Astrocyte (in vitro differentiated cells and primary cell): Measurements from ENCODE around the gene PMM2. TPM values are rescaled to one million over a fixed set of nuclear protein-coding genes. Genes with fewer than 3 reads are reported as not detected.

Source experiments
- DNase-seq: peaks from one replicate; pipeline ENCODE4 v3.0.0-alpha.2; 2010; ENCODE audit warnings: low read depth
- FAIRE-seq: peaks from 2 replicates; lab custom pipeline; 2011; peaks lifted over from hg19 to GRCh38; lab: Jason Lieb, UNC
- H2AFZ ChIP-seq: 2 replicates; pipeline ENCODE4 v1.6.0; 2012; ENCODE audit warnings: low read depth, low read length, inconsistent platforms
- H3K27ac ChIP-seq: 2 replicates; pipeline ENCODE4 v1.5.1; 2011; ENCODE audit warnings: low read depth, low read length, inconsistent platforms
- H3K27me3 ChIP-seq: 2 replicates; pipeline ENCODE4 v1.6.0; 2011; ENCODE audit warnings: low read length, inconsistent platforms; ENCODE audit not compliant: insufficient read depth
- H3K36me3 ChIP-seq: 2 replicates; pipeline ENCODE4 v1.5.1; 2011; ENCODE audit warnings: low read length, inconsistent platforms; ENCODE audit not compliant: insufficient read depth
- H3K4me1 ChIP-seq: 2 replicates; pipeline ENCODE4 v1.5.1; 2011; ENCODE audit warnings: low read length, inconsistent platforms; ENCODE audit not compliant: insufficient read depth
- H3K4me2 ChIP-seq: 2 replicates; pipeline ENCODE4 v1.6.0; 2012; ENCODE audit warnings: low read length, inconsistent platforms
- H3K4me3 ChIP-seq: 2 replicates; pipeline ENCODE4 v1.5.1; 2011; ENCODE audit warnings: low read depth, mild to moderate bottlenecking, low read length, inconsistent platforms; ENCODE audit not compliant: insufficient read depth
- H3K79me2 ChIP-seq: 2 replicates; pipeline ENCODE4 v1.6.0; 2012; ENCODE audit warnings: mild to moderate bottlenecking, low read length, inconsistent platforms; ENCODE audit not compliant: insufficient read depth
- H3K9ac ChIP-seq: 2 replicates; pipeline ENCODE4 v1.6.0; 2012; ENCODE audit warnings: mild to moderate bottlenecking, low read length, inconsistent platforms
- H3K9me3 ChIP-seq: 2 replicates; pipeline ENCODE4 v1.5.1; 2012; ENCODE audit warnings: low read depth, mild to moderate bottlenecking, low read length, inconsistent platforms; ENCODE audit not compliant: insufficient read depth
- H4K20me1 ChIP-seq: 2 replicates; pipeline ENCODE4 v1.6.0; 2012; ENCODE audit warnings: low read length, inconsistent platforms; ENCODE audit not compliant: insufficient read depth
- H3K27ac Mint-ChIP-seq: one replicate; pipeline ENCODE4 v1.8.0; 2021; ENCODE audit warnings: mild to moderate bottlenecking, mixed read lengths; ENCODE audit not compliant: unreplicated experiment
- H3K27me3 Mint-ChIP-seq: one replicate; pipeline ENCODE4 v1.8.0; 2021; ENCODE audit warnings: low read depth, mixed read lengths; ENCODE audit not compliant: unreplicated experiment
- H3K36me3 Mint-ChIP-seq: one replicate; pipeline ENCODE4 v1.8.0; 2021; ENCODE audit warnings: low read depth, mixed read lengths; ENCODE audit not compliant: unreplicated experiment
- H3K4me1 Mint-ChIP-seq: one replicate; pipeline ENCODE4 v1.8.0; 2021; ENCODE audit warnings: low read depth, mixed read lengths; ENCODE audit not compliant: unreplicated experiment
- H3K4me3 Mint-ChIP-seq: one replicate; pipeline ENCODE4 v1.8.0; 2021; ENCODE audit warnings: mild to moderate bottlenecking, moderate library complexity, mixed read lengths; ENCODE audit not compliant: unreplicated experiment
- H3K9me3 Mint-ChIP-seq: one replicate; pipeline ENCODE4 v1.8.0; 2021; ENCODE audit warnings: mild to moderate bottlenecking, mixed read lengths; ENCODE audit not compliant: unreplicated experiment
- EZH2 ChIP-seq: IDR thresholded peaks from 2 replicates; pipeline ENCODE4 v1.6.1; 2012; ENCODE audit warnings: mild to moderate bottlenecking, low read length, inconsistent platforms; ENCODE audit not compliant: insufficient read depth
- total RNA-seq: library from RNA; stranded (reverse); gene quantifications from 2 replicates; pipeline ENCODE4 v1.2.1, GENCODE V29; 2021
- TF ChIP-seq, protein P1 (sequence below): IDR thresholded peaks from 2 replicates; pipeline ENCODE4 v1.5.1; 2011; ENCODE audit warnings: low read depth, mild to moderate bottlenecking, inconsistent platforms, low read length, moderate library complexity; ENCODE audit not compliant: insufficient read depth

The PMM2 gene
- total RNA-seq, 1 donor from 2014 or later, result 57.8 TPM

DNA sequence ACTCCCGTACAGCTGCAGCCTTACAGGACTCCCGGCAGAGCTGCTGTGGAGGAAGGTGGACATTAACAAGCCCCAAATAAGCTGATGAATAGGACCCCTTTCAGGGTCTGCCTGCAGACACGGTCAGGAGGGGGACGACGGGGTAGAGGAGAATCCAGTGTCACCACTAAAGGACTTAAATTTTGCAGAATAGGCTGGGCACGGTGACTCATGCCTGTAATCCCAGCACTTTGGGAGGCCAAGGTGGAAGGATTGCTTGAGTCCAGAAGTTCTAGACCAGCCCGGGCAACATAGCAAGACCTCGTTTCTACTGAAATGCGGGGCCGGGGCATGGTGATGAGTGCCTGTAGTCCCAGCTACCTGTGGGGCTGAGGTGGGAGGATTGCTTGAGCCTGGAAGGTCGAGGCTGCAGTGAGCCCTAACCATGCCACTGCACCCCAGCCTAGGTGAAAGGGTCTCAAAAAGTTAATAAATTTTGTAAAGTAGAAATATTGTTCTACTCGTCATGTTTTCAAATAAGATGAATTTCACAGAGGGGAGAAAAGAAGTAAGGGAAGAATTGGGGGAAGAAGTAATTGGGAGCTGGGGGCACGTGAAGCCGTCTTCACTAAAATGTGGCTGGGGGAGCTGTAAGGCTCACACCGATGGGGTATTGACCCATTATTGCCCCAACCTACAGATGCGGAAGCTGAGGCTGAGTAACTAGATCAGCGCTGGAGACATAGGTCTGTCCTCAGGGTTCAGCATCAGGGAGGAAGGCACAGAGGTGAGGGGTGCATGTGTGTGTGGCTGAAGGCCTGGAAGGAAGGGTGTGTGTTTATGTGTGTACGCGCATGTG lies 89.2 kb downstream of the PMM2 start:
- H3K27me3 Mint-ChIP-seq, result no peaks in the 10 kb centered on the region
- peaks cover 5% of the 10 kb centered on the region for H3K36me3 ChIP-seq
- H3K27me3 ChIP-seq, result no peaks in the 10 kb centered on the region
- peaks cover 20% of the 10 kb centered on the region for H3K4me1 Mint-ChIP-seq
- TF ChIP-seq, protein P1, sequence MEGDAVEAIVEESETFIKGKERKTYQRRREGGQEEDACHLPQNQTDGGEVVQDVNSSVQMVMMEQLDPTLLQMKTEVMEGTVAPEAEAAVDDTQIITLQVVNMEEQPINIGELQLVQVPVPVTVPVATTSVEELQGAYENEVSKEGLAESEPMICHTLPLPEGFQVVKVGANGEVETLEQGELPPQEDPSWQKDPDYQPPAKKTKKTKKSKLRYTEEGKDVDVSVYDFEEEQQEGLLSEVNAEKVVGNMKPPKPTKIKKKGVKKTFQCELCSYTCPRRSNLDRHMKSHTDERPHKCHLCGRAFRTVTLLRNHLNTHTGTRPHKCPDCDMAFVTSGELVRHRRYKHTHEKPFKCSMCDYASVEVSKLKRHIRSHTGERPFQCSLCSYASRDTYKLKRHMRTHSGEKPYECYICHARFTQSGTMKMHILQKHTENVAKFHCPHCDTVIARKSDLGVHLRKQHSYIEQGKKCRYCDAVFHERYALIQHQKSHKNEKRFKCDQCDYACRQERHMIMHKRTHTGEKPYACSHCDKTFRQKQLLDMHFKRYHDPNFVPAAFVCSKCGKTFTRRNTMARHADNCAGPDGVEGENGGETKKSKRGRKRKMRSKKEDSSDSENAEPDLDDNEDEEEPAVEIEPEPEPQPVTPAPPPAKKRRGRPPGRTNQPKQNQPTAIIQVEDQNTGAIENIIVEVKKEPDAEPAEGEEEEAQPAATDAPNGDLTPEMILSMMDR, result no peak
- no peak for TF ChIP-seq EZH2
- H3K9me3 Mint-ChIP-seq, result no peaks in the 10 kb centered on the region
- H3K9ac ChIP-seq, result peak overlapping the region; percentile 27
- H3K36me3 Mint-ChIP-seq, result peaks cover 18% of the 10 kb centered on the region
- peak overlapping the region; percentile 64 for H3K4me2 ChIP-seq
- H3K79me2 ChIP-seq, result no peaks in the 10 kb centered on the region
- H3K27ac Mint-ChIP-seq, result peak overlapping the region; percentile 62
- no peaks in the 10 kb centered on the region for H3K9me3 ChIP-seq
- no peak overlapping the region for H3K4me3 ChIP-seq
- no peak overlapping the region for H3K4me3 Mint-ChIP-seq
- H3K27ac ChIP-seq, result peak overlapping the region; percentile 3
- no peak for DNase-seq
- H3K4me1 ChIP-seq, result peaks cover 42% of the 10 kb centered on the region
- H2AFZ ChIP-seq, result no peak overlapping the region
- FAIRE-seq, result no peak
- H4K20me1 ChIP-seq, result peaks cover 69% of the 10 kb centered on the region

DNA sequence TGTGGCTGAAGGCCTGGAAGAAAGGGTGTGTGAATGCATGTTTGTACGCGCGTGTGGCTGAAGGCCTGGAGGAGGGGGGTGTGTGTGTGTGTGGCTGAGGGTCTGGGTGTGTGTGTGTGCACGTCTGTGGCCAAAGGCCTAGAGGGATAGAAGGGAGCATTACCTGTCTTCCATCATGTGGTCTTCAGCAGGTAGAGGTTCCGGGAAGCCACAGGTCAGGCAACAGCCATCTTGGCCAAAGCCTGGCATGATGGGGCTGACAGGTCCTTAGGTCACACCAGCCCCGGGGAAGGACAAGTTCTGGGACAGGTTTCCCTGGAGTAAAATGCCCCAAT lies 89.8 kb downstream of the PMM2 start:
- Histone ChIP-seq H3K9ac (no peak overlapping the region), H3K9me3 (no peaks in the 10 kb centered on the region), H3K4me3 (no peak overlapping the region), H3K4me1 (peaks cover 48% of the 10 kb centered on the region), H3K36me3 (peaks cover 5% of the 10 kb centered on the region), H3K27ac (no peak overlapping the region), H3K79me2 (no peaks in the 10 kb centered on the region), H2AFZ (no peak overlapping the region), H3K27me3 (no peaks in the 10 kb centered on the region), H3K4me2 (no peak overlapping the region), H4K20me1 (peaks cover 74% of the 10 kb centered on the region)
- Mint-ChIP-seq H3K4me1 (peaks cover 20% of the 10 kb centered on the region), H3K27me3 (no peaks in the 10 kb centered on the region), H3K9me3 (no peaks in the 10 kb centered on the region), H3K27ac (peak overlapping the region; percentile 62), H3K4me3 (no peak overlapping the region), H3K36me3 (peaks cover 18% of the 10 kb centered on the region)
- DNase-seq (no peak), FAIRE-seq (no peak)
- TF ChIP-seq EZH2, result no peak
- TF ChIP-seq, protein P1, result no peak
